GM21367 (cell line): ENCODE results near the gene C1QTNF1.

Experiments used
- ATAC-seq: cut with Tn5 transposase; IDR thresholded peaks from one replicate; pipeline ENCODE4 v1.9.1; 2021; ENCODE audit not compliant: unreplicated experiment

Gene C1QTNF1

DNA sequence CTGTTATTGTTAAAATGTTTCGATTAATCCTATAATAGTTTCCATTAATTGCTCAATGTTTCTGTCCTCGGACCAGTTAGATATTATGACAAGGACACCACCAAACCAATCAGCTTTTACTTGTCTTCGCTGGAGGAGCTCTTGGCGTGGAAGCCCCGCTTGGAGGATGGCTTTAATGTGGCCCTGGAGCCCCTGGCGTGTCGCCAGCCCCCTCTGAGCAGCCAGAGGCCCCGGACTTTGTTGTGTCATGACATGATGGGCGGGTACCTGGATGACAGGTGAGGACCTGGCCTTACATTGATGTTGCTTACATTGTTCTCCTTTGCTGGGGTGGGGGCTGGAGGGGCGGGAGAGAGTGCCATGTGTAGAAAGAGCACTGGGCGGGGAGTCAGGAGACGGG is 53.6 kb downstream of the C1QTNF1 start:
- no peak for ATAC-seq

DNA sequence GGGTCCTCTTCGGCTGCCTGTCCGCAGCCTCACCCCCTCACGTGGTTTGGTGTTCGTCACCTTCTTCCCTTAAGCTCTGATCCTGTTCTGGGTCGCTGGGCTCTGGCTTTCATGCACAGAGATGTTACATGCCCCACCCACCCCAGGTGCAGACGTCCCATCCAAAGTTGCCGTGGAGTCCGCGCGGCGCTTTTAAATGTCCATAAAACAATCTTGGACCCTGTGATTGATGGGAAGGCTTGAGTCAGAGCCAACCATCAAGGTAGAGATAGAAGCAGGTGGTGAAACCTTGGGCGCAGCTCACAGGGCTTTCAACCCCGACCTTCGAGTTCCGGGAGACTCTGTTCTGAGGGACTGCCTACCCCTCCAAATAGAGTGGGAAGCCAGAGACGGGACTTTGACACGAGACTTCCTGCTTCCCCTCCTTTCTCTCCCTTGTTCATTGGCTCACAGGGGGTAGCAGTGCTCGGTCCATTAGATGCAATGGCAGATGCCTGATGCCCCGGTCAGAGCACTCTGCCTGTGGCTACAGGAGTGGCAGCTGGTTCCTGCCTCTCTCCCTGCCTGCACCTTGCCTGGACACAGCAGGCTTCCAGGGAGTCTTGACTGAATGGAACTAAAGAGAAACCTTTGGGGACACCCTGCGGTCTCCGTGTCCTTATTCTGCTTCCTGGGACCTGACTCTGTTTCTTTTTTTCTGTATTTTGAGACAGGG is 54.7 kb downstream of the C1QTNF1 start:
- no peak for ATAC-seq

DNA sequence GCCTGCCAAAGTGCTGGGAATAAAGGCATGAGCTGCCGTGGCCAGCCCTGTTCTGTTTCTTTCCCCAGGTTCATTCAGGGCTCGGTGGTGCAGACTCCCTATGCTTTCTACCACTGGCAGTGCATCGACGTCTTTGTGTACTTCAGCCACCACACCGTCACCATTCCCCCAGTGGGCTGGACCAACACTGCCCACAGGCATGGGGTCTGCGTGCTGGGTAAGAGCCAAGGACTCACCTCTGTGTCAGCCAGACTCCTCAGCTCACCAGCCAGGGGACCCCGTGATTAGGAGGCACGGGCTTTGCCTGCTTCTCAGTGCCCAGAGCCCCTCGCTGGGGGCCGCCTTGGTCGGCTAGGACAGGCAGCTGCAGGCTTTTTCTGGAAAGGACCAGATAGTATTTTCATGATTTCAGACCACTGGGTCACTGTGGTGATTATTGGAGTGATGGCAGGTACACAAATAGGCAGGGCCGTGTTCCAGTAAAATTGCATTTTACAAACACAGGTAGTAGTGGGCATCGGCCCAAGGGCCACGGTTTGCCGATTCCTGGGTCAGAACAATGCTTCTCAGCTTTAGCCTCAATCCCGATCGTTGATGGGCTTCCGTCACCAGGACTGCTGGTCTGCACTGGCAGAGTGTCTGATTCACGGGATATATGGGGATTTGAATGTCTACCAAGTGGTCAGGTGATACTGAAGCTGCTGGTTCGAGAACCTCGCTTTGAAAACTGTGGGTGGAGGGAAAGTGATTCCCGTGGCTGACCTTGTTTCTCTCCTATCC is 55.6 kb downstream of the C1QTNF1 start:
- ATAC-seq, result no peak

DNA sequence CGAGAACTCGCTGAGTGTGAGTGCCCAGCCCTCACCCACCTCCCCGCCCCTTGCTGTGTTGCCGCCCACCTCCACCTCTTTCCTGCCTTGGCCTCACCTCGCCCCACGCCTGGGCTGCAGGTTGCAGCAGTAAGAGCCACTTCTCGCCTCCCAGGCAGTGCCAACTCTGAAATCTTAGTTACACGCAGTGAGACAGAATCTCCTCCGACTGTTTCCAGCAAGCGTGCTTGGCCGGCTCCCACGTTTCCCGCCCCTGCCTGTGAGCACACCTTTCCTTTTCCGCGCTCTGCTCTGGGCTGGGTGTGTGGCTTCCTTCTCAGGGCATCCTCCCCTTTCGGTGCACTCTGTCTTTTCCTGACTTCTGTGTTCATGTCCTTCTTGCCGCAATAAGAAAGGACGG is 56.4 kb downstream of the C1QTNF1 start:
- no peak for ATAC-seq

DNA sequence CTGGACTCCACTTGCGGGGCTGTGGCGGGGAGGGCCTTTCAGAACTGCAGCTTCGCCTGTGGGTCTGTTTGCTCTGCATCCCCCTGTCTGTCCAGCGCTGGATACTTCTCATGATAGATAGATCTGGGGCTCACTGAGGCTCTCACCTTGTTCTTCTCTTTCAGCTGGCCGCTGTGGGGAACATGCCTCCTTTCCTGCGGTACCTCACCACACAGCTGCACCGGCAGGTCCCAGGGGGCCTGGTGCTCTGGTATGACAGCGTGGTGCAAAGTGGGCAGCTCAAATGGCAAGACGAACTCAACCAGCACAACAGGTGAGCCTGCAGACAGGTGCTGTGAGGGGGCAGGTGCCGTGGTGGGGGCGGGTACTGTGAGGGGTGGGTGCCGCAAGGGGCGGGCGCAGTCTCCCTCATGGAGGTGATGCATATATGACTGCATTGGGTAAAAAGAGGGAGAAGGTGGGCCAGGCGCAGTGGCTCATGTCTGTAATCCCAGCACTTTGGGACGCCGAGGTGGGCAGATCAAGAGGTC is 56.9 kb downstream of the C1QTNF1 start:
- no peak for ATAC-seq

DNA sequence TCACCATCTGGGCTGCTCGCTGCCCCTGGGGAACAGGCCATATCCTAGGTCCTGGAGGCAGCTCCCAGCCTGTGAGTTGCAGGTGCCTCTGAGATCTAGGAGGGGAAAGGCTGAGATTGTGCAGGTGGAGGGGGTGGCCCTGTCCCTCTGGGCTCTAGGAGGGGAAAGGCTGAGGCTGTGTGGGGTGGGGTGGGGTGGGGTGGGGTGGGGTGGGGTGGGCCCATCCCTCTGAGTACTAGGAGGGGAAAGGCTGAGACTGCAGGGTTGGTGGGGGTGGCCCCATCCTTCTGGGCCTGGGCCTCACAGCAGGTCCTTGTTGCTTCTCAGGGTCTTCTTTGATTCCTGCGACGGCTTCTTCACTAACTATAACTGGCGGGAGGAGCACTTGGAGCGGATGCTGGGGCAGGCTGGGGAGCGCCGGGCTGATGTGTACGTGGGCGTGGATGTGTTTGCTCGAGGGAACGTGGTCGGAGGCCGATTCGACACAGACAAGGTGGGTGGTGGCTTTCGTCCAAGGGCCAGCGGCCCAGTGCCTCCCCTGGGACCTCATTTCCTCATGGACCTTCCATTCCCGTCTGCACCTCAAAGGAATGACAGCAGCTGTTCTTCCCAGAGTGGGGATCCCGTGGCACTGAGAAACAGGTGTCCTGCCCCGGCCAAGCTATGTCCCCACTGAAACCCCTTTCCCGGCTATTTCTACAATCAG is 57.8 kb downstream of the C1QTNF1 start:
- no peak for ATAC-seq

DNA sequence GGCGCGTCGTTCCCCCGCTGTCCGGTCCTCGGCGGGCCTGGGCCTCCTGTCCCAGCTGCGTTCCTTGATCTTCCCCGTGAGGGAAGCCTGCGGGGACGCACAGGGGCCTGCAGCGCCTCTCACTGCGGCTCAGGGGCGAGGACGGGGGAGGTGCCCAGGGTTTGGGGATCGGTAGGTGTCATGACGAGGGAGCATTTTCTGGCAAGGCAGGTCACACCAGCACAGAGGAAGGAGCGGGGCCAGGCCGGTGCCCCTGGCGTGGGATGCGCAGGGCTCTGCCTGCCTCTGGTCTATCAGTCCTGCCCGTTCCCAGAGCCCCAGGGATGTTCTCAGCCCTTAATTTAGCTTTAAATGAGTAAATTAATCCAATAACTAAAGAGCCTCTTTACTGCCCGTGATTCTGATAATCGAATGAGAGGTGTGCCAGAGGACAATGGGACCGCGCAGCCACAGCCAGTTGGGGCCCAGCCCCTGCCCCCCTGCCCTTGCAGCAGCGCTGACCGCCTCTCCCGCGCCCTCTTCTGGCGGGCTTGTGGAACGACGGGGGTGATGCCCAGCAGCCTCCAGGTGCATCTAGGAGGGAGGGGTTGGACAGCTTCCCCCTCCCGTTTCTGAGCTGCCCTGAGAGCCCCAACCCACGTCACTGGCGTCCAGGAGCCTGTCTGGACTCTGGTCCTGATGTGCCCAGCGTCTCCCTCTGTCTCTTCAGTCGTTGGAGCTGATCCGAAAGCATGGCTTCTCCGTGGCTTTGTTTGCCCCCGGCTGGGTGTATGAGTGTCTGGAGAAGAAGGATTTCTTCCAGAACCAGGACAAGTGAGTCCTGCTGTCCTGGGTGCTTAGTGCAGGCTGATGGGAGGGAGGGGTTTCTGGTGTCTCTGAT is 58.6 kb downstream of the C1QTNF1 start:
- no peak for ATAC-seq

DNA sequence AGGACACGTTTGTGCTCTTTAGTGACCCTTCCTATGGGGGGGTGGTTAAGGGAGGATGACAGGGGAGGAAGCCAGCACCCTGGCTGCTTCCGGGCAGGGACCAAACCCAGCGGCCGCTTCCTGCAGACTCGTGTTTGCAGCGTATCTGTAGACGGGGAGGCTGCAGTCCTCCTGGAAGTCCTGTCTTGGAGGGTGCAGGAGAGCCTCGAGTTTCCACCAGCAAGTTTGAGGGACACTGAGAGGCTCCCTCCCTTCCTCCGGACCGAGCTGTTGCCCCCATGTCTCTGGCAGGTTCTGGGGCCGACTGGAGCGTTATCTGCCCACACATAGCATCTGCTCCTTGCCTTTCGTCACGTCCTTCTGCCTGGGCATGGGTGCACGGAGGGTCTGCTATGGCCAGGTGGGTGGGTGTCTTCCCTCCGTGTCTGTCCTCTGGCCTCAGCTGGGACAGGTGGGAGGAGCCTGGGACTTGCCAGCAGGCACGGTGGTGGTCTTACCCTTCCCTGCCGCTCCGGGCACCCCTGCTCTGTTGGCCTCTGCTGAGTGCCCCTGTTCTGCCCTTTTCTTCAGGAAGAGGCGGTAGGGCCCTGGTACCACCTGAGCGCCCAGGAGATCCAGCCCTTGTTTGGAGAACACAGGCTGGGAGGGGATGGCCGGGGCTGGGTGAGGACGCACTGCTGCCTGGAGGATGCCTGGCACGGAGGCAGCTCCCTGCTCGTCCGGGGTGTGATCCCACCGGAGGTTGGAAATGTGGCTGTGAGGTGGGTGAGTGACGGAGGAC is 59.4 kb downstream of the C1QTNF1 start:
- no peak for ATAC-seq

DNA sequence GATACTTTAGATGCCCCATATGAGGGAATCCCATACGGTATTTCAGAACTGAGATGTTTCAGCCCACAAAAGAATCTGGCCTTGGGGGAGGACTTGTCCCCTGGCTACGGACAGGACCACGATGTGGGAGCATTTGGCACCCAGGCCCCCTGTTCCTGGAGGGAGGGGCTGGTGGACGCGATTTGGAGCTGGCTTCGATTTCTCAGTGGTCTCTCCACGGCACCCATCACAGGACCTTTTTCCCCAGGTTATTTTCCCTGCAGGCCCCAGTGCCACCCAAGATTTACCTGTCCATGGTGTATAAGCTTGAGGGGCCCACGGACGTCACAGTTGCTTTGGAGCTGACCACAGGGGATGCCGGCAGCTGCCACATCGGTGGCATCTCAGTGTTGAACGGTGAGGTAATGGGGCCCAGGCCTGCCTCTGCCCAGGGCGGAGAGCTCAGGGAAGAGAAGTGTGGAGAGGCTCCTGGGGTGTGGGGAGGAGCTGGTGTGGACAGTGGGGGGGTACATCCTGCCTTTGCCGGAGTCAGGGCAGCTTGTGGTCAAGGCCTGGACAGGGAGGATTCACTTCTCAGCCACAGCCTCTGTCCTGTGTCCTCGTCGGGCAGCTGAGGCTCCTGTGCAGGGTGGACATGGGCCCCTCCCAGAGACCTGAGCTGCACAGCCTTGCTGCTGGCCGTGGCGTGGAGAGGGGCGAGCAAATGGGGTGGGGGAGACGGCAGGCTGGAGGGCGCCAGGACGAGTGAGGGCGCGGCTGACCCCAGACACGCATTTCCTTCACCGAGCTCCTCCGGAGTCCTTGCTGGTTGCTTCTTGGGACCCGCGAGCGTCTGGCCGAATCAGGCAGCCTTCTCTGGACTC is 60.6 kb downstream of the C1QTNF1 start:
- no peak for ATAC-seq

DNA sequence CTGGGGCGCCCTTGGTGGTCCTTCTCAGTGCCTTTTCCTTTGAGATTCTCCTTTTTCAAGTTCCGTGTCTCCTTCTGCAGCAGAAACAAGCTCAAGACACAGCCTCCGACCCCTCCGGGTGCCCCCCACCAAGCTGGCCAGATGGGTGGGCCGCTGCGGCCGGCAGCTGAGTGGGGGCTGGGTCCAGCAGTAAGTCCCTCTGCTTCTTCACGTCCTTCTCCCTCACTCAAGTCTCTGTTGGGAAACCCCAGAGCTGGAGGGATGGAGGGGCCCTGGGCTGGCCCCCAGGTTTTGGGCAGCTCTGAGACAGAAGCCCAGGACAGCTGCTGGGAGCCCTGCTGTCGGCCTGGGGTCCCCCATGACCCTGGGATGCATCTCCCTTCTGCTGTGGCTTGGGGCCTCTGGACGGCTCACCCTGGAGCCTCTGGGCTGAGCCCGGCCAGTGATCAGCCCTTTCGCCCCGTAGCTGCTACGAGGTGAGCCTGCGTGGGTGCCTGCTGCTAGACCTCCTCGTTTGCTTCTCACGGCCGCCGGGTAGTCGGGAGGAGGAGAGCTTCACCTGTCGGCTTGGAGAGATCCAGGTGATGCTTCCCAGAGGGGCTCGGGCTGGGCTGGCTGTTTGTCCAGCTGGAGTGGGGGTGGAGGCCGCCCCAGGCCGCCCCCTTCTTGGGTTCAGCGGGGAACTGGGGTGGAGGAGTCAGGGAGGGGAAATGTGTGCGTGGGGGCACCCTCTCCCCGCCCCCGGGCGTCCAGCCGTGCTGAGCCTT is 61.4 kb downstream of the C1QTNF1 start:
- ATAC-seq, result no peak

DNA sequence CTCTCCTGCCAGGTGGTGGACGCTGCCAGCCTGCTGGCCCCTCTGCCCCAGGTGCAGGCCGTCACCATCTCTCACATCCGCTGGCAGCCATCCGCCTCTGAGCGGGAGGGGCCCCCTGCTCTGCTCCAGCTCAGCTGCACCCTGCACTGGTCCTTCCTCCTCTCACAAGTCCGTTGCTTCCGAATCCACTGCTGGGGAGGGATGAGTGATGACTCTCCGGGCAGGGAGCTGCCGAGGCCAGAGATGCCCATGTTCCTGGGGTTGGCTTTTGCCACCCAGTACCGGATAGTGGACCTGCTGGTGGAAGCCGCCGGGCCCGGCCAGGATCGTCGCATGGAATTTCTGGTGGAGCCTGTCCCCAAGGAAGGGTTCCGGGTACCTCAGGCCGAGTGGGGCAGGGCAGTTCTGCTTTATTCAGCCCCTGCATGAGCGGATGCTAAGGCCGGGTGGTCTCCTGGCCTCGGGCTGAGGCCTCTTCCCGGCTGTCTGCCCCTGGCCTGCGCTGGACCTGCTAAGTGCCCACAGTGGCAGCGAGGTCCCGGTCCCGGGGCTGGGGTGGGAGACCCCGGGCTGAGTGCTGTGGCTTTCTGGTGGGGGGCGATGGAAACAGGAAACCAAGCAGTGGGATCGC is 62.1 kb downstream of the C1QTNF1 start:
- no peak for ATAC-seq

DNA sequence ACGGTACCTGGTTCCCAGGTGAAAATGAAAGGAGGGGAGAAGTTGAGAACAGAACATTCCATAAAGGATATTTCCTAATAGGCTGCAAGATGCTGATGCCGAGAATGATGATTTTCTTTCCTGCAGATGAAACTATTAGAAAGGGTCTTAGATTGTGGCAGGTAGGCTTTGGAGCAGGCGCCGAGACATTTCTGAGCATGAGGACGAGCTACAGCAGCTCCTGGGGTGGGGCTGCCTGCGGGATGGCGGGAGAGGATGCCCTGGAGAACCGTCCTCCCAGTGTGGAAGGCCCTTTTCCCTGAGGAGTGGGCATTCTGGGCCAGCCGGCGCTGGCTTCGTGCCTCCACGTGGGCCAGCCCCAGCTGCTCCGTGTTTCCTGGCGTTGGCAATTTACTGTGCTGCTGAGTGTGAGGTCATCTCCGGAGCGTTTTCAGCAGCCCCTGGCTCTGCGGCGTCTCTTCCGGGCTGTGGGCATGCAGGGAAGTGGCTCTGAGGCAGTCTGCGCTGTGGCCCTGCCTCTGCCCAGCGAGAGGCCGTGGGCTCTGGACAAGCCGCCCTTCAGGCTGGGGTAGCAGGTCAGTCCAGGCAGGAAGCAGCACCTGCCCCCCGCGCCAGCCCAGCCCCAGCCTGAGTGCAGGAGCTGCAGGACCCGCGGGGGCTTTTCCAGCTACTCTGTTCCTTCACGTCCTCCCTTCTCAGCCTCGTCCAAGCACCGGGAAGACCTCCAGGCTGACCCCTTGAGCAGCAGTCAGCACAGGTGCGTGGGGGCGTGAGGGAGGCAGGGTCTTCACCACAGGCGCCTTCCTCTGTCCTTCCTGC is 62.8 kb downstream of the C1QTNF1 start:
- no peak for ATAC-seq

DNA sequence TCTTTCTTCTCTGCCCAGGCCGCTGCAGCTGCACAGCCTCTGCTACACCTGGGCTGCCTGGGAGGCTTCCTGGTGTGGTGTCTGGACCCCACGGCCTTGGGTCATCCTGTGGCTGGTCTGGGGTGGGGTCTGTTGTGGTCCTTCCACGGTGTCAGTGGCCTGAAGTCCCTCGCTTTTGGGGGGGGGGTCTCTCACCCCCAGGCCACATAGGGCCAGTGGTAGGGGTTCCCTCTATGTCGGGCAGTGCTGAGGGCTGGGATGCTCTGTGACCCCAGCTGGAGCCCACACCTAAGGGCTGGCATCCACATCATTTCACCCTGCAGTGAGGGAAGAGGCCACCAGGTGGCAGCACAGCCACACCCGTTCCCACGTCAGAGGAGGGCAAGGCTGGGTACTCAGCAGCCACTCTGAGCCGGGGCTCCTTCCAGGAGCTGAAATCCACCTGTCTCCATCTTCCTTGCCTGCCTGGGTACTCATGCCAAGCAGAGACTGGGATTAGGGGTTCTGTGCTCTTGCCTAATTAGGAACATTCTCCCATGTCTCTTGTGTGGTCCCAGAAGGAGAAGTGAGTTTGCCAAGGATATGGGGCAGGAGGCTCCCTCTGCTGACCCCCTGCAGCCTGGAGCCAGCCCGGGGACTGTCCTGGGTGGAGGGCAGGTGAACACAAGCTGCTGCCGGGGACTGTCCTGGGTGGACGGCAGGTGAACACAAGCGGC is 63.6 kb downstream of the C1QTNF1 start:
- ATAC-seq, result no peak

DNA sequence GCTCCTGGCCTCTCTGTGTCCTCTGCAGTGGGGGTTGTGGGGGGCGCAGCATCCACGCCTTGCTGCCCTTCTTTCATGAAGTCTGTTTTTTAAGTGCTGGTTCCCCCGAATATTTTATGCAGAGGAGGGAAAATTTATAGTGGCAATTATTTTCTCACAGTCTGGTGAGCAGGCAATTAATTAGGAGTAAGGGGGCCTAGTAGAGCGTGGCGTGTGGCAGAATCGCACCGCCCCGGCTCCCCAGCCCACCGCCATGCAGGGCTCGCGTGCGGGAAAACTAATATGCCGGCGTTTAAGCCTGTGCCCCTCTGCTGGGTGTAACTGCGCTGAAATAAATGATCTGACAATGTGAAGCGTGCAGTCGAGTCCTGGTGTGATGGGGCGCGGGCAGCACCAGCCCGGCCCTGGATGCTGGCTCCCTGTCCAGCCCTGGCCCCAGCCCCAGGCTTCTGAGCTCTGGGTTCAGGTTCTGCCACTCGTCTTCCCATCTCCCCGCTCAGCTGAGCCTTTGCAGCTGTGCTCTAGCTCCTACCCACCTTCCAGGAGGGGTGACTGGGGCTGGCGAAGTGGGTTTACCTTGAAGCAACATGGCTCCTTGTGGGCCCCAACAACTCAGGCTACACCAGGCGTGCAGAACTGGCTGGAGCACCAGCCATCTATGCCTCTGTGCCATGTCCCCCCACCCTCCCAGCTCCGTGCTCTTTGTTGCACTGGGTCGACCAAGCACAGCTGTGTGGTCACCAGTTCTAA is 64.5 kb downstream of the C1QTNF1 start:
- no peak for ATAC-seq

DNA sequence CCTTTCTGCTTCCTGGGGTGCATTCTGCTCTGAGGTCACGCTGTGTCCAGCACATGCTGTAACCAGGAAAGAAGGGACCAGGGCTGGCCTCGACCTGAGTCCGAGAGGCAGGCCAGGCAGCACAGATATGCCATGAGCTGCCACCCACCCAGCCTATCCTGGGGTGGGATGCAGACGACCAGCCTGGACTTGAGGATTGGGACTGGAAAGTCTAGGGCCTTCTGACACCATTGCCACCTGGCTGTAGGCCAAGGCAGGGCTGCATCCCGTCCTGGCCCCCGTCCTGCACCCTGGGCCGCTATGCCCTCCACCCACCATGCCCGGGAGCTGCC is 65.0 kb downstream of the C1QTNF1 start:
- ATAC-seq, result no peak
